GM21576 (cell line): ENCODE results near the gene SRRM2.

ENCODE experiments used
- ATAC-seq: cut with Tn5 transposase; IDR thresholded peaks from one replicate; pipeline ENCODE4 v1.9.1; 2021; ENCODE audit warnings: mild to moderate bottlenecking, moderate library complexity; ENCODE audit not compliant: unreplicated experiment

The SRRM2 gene

GRCh38 chr16:2752035-2752849 is at the start of gene SRRM2:
SRRM2 (plus strand) TSS chr16:2752638; CDS start chr16:2756365, 3,727 bp downstream.
- peak; percentile 74 for ATAC-seq

DNA sequence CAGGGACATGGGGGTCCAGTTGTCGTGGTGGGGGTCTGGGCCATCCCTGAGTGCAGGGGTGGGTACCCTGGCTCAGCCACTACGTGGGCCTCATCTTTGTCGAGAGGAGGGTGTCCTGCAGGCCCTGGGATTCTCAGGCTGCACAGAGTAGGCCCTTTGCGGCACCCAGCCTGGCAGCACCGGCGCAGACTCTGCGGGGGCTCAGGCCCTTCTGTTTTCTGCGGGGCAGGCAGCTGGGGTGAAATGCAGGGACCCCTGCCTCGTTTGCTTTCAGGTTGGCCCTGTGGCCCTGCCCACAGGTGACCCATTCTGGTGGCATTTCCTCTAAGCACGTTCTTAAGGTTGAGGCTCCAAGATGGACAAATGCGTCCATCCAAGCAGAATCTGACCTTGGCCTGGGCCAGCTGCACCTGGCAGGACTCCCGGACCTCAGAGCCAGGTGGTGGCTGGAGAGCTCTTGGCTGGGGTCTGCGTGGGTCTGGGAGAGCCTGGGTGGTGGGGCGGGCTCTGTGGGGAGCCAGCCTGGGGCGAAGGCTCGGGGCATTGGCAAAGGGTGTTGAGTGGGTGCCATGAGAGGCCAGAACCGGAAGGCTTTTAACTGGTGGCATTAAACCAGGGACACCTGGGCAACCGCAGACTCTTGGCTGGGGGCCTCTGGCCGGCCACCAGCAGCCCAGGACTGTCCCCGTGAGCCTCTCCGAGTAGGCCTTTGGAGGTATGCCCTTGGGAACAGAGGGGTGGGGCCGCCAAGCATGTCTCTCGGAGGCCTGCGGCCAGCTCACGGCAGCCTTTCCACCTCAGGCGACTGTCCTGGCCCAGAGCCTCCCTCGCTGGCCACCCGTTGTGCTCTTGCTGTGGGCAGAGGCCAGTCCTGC is 49.3 kb upstream of the SRRM2 start:
- ATAC-seq: no peak

DNA sequence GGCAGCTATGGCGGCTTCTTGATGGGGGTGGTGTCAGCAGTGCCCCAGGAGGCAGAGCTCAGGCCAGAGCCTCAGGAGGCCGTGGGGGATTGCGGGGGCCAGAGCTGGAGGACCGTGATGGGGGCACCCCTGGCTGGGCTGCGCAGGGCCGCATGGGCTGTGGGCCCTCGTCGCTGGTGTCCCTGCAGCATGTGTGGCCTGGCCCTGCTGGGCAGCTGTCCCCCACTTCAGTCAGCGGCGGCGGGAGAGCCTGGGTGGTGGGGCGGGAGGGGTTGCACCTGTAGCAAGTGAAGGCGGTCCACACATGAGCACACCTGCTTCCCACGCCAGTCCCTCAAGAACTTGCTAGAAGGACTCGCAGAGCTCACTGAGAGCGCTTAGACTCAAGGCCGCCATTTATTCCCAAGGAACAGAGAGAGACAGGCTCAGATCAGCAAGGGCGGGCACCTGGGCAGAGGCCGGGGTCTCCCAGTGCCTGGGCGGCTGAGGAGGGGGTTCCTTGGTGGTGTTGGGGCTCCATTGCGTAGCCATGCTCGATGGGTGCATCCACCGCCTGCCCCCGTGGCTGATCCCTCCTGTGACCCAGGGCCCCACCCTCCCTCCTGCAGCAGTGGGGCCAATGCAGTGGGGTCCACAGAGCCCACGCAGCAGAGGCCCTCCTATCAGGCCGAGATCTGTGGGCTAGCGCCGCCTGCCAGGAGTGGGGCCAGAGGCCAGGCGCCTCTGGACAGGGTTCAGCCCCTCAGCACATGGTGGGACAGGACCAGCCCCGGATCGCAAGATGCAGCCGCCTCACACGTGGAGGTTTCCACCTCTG is 48.1 kb upstream of the SRRM2 start:
- no peak for ATAC-seq

DNA sequence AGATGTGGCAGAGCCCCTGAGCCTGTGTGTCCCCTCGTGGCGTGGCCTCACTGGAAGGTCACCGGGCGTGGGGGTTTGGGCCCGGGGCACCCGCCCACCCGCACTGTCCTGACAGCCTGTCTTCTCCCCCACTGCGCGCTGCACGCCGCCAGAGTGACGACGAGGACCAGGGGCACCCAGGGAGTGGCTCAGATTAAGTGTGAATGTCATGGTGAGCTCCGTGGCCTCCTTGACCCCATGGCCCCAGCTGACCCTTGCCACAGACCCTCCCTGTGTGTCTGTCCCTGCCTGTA is 47.5 kb upstream of the SRRM2 start:
- ATAC-seq: no peak

GRCh38 chr16:2705351-2705750 is 47.1 kb upstream of the SRRM2 start:
- ATAC-seq: no peak

GRCh38 chr16:2706085-2706484 is 46.4 kb upstream of the SRRM2 start:
- ATAC-seq: no peak

- ATAC-seq: no peak
Measured at GRCh38 chr16:2706611-2707311, 45.7 kb upstream of the SRRM2 start.

DNA sequence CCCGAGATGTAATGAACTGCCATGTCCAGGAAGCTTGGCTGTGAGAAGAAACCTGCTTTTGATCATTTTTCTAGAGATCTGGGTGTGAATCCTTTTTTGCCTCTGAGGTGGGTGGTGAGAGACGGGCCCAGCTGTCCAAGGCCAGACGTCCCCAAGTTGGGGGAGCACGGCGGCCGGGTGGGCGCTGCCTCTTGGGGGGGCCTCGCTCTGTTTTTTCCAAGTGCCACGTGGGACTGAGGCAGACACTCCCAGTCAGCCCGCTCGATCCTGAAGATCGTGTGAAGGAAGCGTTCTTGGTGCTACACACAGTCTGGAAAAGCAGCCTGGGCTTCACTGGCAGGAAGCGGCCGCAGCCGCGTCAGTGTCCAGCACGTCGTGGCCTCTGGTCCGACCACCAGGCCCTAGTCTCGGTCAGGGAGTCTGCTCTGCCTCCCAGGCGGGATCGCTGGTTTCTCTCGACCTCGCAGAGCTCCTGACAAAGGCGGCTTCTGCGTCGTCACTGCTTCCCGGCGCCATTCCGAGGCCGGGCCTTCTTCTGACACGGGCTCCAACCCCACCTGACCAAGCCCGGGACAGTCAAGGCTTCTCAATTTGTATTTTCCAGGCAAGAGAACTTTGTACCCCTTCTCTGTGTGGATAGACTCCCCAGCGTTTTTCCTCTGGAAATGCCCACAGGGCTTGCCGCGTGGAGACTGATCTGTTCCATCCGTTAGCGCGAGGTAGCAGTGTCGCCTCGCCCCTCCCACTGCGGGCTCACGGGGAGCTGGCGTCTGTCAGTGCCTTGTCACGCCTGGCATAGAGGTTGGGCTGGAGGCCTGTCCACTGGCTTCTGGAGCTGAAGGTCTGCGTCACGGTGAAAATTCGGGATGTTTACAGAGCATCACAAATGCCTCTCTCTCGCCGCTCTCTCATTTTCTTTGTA is 44.8 kb upstream of the SRRM2 start:
- ATAC-seq: no peak

DNA sequence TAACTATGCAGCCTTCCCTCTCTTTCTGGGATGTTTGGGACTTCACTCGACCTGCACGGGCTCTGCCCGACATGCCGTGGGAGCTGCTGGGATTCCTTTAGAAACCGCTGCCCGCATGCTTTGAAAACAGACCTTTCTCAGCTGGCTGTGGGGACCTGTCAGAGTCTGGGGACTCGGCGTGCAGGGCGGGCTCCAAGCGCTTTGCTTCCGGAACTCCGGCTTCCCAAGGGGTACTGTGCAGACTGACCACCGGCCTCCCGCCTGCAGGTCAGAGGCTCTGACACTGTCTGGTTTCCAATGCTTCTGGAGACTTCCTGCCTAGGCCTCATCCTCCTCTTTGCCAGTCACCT is 44.2 kb upstream of the SRRM2 start:
- ATAC-seq: no peak

- ATAC-seq: no peak
Measured at GRCh38 chr16:2708955-2709587, 43.4 kb upstream of the SRRM2 start.

DNA sequence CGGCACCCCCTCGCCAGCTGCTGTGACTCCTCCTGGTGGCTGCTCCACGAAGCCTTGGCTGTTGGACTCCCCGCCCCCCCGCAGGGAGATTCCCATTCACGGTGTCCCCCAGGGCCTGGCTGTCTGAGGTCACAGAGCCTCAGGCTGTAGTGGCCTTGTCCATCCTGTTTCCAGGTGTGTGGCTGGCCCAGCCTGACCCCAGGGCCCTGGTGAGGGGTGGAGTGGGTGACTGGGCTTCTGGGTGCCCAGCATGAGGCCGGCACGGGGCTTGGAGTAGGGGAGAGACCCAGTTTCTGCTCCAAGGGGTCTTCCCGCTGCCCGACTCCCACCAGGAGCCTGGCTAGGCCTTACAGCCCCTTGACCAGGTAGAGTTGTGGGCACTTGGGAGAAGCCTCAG is 42.9 kb upstream of the SRRM2 start:
- ATAC-seq: no peak

DNA sequence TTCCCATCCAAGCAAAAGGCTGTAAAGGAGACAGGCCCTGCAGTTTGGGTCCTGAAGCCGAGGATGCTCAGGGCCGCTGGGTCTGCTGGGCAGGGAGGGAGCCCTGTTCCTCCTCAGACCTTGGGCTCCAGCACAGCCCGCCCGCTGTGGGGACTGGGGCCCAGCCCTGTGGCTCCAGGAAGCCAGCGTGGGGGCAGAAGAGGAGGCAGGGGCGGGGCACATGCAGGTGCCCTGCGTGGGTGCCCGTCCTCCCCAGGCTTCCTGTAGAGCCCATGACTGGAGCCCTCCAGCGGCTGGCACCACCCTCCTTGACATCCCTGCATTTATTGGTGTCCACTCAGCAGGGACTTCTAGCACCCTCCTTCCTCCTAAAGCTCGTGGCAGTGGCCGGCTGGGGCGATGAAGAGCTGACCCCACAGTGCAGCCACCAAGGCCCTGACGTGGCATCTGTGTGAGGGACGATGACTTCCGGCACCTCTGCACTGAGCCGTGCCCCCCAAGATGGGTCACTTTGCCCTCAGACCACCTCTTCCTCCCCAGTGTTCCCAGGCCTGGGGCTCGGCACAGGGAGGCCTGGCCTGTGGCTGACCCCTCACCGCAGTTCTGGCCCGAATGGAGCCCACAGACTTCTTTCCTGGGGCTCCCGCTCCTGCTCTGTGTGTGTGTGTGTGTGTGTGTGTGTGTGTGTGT is 42.3 kb upstream of the SRRM2 start:
- ATAC-seq: no peak

- no peak for ATAC-seq
Measured at GRCh38 chr16:2710711-2711231, 41.7 kb upstream of the SRRM2 start.

- ATAC-seq: no peak
Measured at GRCh38 chr16:2711370-2712062, 40.9 kb upstream of the SRRM2 start.

GRCh38 chr16:2712063-2712441 is 40.4 kb upstream of the SRRM2 start:
- no peak for ATAC-seq

- ATAC-seq: no peak
Measured at GRCh38 chr16:2712546-2712945, 39.9 kb upstream of the SRRM2 start.

DNA sequence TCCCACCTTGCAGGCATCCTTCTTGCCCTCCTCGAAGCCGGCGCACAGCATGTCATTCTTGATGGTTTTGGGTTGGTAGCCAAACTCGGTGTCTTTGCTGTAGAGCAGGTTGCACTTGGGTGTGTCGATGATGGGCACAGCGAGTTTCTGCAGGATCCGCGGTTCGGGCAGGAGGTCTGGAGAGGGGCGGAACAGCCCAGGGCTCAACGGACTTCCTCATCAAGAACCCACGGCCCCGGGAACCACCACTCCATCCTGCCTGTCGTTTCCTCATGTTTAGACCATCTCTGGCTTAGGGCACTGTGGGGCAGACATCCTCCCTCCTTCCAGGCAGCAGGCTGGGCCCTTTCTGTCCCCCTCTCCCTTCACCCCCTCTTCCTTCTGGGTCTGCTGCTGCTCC is 38.9 kb upstream of the SRRM2 start:
- ATAC-seq: no peak
